ENCODE results near the gene HDAC4.

HDAC4 gene

DNA sequence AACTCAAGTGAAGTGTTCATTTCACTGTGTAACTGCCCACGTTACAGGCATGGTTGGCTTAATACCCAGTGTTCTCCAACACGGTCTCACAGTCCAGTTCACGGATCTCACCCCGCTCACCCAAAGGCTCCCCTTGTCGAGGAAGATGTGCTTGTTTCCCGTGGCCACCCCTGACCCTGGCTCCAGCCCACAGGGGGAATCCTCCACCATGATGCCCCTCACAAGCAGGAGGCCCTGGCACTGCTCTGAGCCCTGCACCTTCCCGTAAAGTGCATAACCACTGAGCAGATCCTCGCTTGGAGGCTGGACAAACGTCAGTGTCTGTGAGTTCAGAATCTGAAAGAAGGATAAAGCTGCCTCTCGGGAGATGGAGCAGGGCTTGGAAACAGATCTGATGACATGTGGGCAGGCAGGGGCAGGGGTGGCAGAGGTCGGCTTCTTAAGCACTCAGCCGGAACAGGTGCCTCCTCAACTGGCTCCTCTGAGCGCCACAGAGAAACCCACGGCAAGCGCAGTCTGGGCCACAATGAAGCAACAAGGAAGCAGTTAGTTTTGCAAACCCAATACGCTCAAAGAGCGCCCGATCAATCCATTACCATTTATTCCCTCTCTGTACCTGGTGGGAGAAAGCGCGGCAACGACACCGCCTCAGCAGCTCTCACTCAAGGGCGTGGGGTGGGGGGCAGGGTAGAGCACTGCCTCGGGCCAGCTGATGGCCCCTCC lies 17.6 kb downstream of the HDAC4 start:
- no peak for DNase-seq

DNA sequence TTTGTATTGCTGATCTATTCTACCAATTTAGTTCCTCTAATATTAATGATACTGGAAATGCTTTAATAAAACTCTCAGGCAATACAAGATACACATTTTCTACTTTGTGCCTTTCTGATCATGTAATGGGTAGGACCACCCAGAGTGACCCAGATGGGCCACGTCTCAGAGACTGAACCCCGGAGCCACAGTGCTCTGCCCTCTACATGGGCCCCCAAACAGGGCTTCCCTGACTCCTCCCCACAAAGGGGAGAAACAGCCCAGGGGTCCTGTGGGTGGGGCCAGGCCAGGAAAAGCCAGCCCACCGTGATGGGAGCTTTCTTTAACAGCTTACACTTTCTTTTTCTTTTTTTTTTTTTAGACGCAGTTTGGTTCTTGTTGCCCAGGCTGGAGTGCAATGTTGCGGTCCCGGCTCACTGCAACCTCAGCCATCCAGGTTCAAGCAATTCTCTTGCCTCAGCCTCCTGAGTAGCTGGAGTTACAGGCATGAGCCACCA lies 18.4 kb downstream of the HDAC4 start:
- no peak for DNase-seq

DNA sequence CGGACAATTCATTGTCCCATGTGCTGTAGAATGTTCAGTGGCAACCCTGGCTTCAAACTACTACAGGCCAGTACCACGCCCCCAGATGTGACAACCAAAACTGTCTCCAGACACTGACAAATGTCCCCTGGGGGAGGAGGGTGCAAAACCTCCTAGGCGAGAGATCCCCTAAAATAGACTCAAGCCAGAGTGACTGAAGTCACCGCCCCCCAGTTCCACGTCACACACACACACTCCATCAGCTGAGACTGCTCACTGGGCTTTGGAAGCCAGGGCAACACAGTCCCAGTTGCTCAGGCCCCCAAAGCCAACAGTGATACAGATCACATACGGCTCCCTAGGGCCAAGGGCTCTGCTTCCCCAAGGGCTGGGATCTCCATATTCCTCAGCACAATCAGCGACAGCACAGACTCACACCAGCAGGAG lies 19.1 kb downstream of the HDAC4 start:
- no peak for DNase-seq

DNA sequence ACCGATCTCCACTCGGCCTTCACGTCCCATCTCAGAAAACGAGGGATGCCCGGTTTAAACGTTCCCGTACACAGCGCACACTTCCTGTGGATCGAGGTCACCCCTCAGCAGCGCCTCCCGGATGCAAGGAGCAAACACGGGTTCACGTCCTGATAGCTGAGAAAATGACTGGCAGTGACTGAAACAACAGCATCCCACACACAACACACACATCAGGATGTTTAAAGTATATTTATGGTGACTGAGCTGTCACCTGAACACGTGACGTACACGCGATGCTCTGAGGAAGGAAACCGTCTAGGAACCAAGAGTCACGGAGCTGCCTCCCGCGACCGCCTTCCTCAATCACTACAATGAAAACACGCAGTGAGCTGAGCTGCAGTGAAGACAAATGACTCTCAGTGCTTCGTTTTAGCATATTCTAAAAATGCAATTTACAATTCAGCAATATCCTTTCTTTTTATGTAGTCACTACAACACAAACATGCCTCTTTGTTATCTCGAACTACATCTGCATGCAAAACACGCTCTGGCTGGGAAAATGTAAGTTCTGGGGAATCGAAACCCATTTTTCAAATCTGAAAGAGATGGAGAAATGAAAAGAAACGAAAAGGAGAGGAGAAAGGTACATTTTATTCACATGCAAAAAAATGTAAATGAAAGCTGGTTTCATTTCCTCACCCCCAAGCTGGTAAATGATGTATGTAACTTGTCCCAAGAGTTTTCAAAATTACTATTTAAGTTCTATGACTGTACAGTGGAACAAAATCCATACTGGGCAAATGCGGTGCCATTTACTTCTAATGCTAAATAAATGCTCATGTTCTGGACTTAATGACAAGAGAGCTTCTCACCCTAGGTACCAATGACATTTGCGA lies 19.8 kb downstream of the HDAC4 start:
- peak; percentile 55 for DNase-seq

DNA sequence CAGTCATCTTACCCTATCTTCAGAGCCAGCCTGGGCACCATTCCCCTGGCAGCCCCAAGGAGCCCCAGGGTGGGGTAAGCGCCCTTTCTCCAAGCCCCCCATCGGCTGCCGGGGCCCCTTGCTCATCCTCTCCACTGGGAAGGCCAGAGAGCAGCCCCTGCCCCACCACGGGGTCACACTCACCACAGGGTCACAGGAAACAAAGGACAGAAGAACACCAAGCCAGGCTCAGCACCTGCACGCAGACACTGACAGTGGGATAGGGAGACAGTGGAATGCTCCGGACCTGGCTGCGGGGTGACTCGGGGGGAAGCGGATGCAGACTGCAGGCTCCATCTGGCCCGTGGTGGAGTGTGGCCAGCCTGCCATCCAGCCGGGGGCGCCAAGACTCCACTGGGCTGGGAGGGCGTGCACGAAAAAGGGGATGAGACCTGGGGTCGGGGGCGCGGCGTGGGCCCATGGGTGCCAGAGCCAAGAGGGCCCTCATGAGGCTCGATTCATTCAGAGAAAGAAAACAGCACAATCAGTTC lies 21.1 kb downstream of the HDAC4 start:
- no peak for DNase-seq

DNA sequence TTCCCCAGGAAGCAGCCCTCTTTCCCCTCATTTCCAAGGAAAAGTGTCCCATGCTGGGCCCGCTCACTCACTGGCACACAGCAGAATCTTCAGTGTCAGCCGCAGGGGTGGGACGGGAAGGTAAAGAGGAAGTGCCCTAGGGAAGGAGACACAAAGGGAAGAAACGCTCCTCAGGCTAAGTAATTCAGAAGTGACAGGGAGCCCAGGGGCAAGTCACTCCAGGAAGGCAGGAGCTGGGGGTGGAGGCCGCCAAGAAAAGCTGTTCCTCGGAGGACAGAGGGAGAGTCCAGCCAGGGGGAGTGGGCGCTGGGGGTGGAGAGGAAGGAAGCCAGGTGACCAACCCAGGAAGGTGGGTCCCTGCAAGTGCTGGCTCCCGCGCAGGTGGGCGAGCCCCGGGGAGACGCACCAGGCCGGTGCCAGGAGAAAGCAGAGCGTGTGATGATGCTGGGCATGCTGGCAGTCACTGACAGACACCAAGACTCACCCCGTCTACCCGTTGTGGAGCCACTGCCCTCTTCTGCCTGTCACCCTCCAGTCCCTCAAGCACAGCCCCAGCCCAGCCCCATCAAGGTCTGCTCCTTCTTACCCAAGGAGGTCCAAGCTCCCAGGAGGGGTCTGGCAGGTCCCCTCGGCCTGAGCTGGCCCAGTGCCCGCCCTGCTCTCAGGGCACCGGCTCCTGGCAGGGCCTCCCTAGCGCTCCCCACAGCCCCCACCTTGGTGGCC lies 21.7 kb downstream of the HDAC4 start:
- no peak for DNase-seq

DNA sequence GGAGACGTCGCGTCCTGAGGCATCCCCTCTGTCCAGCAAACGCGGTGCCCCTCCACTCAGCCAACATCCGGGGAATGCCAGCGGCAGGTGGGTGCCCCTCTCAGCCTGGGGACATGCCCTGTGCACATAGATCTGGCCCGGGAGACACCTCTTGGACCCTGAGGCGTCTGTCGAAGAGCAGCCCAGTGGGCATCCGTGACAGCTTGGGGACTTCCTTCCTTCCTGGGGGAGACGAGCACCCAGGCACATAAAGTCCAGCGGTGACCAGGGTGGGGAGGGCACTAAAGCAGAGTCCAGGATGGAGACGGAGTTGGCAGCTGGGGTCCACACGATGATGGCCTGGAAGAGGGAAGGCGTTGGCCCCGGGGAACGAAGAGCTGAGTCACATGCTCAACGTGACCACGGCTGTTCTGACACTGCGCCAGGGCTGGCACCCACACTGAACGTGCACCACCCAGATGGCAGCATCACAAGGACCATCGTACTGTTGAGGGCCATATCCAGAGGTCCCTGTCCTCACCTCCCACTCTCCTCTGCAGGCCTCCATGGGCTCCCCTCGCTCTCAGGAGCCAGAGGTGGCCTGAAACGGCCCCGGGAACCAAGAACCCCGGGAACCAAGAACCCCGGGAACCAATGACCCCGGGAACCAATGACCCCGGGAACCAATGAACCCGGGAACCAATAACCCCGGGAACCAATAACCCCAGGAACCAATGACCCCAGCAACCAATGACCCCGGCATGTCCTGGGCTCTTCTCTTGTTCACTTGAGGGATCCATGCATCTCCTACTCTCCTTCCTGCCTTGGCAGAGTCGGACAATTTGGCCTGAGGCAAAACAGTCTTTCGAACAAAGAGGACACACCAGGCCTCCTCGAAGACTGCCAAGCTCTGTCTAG lies 22.6 kb downstream of the HDAC4 start:
- DNase-seq: no peak

DNA sequence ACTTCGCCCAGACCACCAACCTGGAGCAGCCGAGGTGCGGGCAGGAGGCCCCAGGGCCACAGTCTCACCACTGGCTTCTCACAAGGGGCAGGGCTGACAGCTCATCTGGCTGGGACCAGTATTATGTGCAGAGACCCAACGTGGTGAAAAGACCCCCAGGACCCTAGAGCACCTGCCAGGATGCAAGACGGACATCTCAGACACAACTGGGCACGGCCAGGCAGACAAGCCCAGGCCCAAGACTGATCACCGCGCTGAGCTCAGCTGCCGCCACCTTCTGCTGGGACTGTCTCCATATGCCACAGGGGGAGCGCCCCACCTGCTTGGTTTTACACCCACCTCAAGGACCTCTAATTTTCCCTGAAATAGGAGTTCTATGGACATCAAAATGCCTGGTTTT lies 23.2 kb downstream of the HDAC4 start:
- no peak for DNase-seq

DNA sequence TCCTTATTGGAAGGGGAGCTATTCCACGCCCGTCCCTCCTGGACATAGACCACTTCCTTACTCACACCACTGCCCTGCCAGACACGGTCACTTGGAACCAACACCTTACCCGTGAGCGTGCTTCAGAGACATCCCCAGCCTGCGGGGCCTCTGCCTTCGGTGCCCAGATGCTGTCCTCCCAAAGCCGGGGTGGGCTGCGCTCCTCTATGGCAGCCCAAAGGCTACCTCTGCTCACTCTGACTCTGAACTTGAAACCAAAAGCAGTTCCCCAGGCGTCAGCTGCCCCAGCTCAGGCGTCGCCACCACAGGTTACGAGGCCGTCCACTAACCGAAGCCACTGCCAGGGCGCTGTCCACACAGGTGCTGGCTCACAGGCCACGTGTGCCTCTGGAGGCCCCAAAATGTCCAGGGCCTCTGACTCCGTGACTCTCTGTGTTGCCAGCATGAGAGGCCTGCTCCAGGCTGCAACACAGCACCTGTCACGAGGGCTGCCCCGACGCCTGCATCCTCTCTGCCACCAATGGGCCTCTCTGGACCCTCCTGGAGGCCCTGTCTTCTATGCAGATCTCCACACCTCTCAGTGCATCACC lies 23.8 kb downstream of the HDAC4 start:
- no peak for DNase-seq

DNA sequence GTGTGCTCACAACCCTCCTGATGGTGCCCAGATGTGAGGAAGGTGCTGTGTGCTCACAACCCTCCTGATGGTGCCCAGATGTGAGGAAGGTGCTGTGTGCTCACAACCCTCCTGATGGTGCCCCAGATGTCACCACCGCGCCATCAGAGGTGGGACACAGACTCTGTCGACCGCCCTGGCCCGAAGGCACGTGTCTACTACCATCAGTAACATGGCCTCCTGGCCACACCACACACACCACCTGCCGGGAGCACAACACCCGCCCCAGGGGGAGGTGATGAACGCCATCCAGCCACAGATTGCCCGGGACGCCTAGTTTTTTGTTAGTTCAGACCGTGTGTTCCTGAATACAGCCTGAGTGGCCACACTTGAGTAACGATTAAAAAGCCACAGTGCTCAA lies 24.5 kb downstream of the HDAC4 start:
- DNase-seq: no peak

DNA sequence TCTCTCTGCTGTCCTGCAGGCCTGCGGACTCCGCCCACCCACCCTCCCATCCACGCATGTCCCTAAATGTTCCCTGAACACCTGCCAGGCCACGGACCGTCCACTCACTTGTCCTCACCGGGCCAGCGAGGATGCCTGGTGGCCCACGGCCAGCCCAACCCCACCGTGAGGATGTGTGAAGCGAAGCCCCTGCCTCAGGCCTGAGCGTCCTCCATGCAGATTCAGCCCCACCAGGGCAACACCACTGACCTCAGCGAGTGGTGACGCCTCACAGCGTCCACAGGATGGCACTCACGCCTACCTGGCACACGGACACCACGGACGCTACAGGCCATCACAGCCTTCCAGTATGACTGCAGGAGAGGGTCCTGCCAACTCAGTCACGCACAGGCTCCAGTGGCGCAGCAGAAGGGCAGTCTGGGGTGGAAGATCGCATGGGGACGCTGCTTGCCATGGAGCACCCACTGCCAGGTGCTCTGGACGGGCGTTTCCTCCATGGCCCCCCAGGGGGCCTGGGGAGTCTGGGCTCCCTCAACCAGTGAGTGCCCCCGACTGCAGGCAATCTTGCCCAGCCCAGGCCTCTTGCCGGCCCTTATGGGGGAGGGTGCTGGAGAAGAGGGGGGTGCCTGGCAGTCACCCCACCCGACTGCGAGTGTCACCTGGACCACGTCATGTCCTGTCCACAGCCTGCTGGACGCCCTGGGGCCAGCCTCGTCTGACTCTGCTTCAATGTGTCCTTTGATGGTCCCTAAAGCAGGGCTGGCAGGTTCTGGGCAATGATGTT lies 25.4 kb downstream of the HDAC4 start:
- no peak for DNase-seq

DNA sequence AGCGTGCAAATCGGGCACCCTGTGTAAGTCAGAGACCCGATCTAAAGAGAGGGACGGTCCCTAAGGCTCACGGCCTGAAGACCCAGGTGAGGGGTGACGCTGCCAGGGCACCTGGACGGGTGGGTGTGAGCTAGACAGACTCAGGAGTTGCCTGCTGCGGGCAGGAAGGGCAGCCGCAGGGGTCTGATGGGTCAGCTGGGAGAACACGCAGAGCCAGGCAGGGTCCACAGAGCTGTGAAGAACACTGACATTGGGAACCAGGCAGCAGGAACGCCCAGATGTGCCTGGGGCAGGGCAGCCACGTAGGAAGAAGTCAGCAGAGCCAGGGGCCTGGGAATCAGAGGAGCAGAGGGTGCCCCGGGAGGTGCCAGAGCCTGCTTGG lies 25.9 kb downstream of the HDAC4 start:
- no peak for DNase-seq

DNA sequence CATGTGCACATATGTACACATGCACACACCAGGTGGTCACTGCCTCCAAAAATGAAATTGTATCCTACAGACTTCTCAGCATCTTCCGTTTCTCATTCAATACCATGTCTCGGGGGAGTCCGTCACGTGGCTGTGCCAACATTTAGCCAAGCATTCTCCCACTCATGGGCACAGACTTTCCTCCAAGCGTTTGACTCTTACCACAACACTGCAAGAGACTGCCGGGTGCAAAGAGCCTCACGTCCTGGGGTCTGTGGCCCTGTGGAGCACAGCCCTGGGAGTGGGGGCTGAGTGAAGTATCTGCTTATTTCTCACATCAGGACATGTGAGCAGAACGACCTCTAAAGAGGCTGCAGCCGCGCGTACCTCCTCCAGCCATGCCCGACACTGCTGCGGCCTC lies 28.0 kb downstream of the HDAC4 start:
- no peak for DNase-seq

DNA sequence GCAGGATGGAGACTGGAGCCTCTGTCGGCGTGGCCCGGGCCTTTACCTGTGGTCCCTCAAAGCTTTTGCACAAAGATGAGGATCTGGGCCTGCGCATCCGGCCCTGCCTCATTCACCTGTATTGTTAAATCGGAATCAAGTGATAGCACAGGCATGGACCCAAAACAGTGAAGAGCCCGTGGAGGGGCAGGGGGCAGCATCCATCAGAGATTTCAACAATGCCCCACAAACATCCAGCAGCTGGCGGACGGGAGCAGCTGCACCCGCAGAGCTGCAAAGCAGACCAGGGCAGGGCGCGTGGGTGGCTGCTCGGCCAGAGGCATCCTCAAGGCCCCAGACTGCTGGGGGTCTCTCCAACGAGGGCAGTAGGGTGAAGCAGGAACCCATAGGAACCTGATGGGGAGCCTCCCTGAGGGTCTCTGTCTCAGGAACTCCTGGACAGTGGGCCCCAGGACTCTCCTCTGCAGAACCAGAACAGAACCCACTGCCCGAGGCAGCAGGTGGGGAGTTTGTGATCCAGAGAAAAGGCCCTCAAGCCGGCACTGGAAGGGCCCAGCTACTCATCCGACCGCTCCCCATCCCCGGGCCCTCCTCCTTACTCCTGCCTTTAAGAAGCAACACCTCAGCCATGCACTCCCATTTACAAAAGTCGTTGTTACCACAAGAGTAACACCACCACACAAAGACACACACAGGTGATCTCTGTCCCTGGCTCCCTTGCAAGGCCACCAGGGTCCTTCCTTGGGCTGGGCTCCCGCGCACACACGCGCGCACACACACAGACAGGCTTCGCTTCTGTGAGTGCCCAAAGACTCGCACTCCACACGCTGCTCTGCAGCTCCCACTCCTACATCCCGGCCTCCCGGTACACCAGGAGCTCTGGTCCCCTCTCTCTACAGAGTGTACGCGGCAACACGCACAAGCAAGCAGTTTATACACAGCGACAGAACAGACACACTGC lies 28.8 kb downstream of the HDAC4 start:
- no peak for DNase-seq

DNA sequence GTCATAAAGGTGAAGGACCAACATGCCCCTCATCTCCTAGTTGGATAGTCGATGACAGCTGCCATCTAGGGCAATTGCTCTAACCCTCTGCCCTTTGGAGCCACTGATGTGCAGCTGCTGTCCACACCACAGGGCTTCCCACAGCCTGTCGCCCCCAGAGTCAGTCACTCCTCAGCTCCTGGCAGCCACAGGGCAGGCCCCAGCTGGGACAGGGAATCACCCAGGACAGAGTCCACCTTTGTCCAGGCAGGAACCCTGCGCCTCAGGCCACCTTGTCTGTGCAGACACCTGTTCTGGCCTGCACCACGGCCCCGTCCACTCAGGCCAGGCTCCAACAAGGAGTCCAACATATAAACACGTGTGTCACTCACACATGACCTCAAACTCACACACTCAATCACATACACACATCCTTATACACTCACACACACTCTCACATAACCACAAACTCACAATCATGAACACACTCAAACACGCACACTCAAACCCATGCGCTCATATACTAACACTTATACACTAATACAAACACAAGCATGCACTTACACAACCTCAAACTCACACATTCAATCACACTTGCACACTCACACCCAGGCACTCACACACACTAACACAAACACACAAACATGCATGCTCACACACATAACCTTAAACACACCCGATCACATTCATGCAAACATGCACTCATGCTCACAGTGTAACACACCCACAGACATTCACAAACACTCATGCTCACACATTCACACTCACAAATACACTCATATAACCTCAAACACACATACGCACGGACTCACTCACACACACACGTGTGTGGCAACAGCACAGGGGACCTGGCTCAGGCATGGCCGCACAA lies 29.7 kb downstream of the HDAC4 start:
- no peak for DNase-seq

DNA sequence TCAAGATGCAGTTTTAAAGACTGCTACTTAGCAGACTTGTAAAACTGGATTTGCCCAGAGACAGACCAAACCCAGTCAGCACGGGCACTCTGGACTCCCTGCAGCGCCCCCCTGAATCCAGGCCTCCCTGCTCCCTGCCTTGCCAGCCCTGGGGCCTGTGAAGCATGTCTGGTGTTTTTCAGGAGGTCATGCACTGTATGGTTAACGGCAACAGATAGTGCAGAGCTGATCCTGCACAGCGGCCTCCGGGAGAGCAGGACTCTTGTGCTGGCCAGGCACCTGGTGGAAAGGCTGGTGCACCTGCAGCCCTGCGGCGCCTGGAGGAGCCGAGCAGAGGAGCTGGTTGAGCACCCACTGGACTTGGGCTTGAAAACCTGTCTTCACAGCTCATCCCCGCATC lies 30.4 kb downstream of the HDAC4 start:
- DNase-seq: no peak

DNA sequence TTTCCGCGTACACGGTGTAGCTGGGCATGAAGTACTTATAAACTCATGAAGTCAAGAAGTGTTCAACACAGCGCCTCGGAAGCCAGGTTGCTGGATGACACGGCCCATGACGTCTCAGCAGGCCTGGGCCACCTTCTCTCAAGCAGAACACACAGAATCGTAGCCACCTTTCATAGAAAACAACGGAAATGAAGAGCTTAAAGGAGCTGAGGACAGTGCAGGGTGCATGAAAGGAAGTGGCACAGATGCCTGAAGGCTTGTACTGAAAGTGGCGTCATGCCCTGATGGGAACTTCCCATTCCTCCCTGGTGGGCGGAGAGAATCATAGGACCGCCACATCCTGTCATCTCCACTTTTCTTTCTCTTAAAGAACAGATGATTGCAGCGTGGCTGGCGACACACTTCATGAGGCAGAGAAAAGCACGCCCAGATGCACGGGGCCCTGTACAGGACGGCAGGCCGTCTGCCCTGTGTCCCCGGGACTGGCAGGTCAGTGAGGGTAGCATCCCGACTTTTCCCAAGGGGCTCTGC lies 31.1 kb downstream of the HDAC4 start:
- peak; percentile 60 for DNase-seq

DNA sequence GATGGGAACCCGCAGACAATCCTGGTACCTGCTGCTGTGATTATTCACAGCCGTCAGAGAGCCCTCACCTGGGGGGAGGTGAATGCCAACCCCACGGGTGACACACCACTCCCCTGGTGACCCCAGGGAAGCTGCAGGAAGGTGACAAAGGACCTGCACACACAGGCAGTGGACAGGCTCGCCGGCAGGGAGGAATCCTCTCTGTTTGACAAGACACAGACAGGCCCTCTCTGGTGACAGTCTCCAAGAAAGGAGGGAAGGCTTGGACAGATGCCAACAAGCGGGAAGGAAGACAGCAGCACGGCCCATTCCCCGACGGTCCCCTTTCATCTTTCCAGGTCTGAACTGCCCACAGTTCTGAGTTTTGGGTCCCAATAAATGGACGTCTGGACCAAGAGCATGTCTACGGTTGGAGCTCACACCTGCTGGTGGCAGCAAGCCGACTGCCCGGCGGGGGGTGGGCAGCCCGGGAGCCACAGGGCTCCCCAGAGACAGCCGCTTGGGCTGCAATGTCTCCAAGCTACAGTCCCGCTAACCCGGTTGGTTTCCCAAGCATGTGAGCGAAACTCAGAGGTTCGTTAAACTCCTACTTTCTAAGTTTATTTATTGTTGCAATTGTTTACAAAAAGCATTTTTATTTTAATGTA lies 31.8 kb downstream of the HDAC4 start:
- no peak for DNase-seq
